NCI-H2196 (cell line): Measurements from ENCODE around the gene GRAP2.

Experiments
- DNase-seq: peaks from one replicate; lab custom pipeline; 2025; ENCODE audit not compliant: unreplicated experiment; lab: John Stamatoyannopoulos, UW

GRAP2 gene

GRCh38 chr22:39925273-39925672 is 24.4 kb downstream of the GRAP2 start:
- DNase-seq = no peak

GRCh38 chr22:39925909-39926679 is 25.2 kb downstream of the GRAP2 start:
- DNase-seq = no peak

- no peak for DNase-seq
Measured at GRCh38 chr22:39926753-39927152, 25.9 kb downstream of the GRAP2 start.

GRCh38 chr22:39927544-39927943 is 26.7 kb downstream of the GRAP2 start:
- DNase-seq = no peak

GRCh38 chr22:39928536-39929520 is 27.9 kb downstream of the GRAP2 start:
- DNase-seq = no peak

- no peak for DNase-seq
Measured at GRCh38 chr22:39931251-39931650, 30.4 kb downstream of the GRAP2 start.

GRCh38 chr22:39932166-39932565 is 31.3 kb downstream of the GRAP2 start:
- DNase-seq = no peak

GRCh38 chr22:39932918-39933649 is 32.2 kb downstream of the GRAP2 start:
- DNase-seq = peak; percentile 33

- DNase-seq = no peak
Measured at GRCh38 chr22:39933741-39934140, 32.9 kb downstream of the GRAP2 start.

- no peak for DNase-seq
Measured at GRCh38 chr22:39935116-39935515, 34.2 kb downstream of the GRAP2 start.

GRCh38 chr22:39935612-39936011 is 34.7 kb downstream of the GRAP2 start:
- no peak for DNase-seq

- DNase-seq = no peak
Measured at GRCh38 chr22:39936523-39937145, 35.8 kb downstream of the GRAP2 start.

- DNase-seq = no peak
Measured at GRCh38 chr22:39937906-39938305, 37.0 kb downstream of the GRAP2 start.

GRCh38 chr22:39938509-39939111 is 37.7 kb downstream of the GRAP2 start:
- no peak for DNase-seq

- DNase-seq = no peak
Measured at GRCh38 chr22:39939830-39940229, 38.9 kb downstream of the GRAP2 start.

- DNase-seq = no peak
Measured at GRCh38 chr22:39940757-39941305, 39.9 kb downstream of the GRAP2 start.

- DNase-seq = peak; percentile 20
Measured at GRCh38 chr22:39941601-39942000, 40.7 kb downstream of the GRAP2 start.

GRCh38 chr22:39942439-39943230 is 41.8 kb downstream of the GRAP2 start:
- DNase-seq = no peak

- DNase-seq = no peak
Measured at GRCh38 chr22:39943337-39943736, 42.5 kb downstream of the GRAP2 start.
